ENCODE measurements around the gene SLCO4A1. TPM values are rescaled to one million over a fixed set of nuclear protein-coding genes. Genes with fewer than 3 reads are reported as not detected.

Gene SLCO4A1
- total RNA-seq, 2 donors from 2014 or later, result 26.1 to 34.6 TPM

DNA sequence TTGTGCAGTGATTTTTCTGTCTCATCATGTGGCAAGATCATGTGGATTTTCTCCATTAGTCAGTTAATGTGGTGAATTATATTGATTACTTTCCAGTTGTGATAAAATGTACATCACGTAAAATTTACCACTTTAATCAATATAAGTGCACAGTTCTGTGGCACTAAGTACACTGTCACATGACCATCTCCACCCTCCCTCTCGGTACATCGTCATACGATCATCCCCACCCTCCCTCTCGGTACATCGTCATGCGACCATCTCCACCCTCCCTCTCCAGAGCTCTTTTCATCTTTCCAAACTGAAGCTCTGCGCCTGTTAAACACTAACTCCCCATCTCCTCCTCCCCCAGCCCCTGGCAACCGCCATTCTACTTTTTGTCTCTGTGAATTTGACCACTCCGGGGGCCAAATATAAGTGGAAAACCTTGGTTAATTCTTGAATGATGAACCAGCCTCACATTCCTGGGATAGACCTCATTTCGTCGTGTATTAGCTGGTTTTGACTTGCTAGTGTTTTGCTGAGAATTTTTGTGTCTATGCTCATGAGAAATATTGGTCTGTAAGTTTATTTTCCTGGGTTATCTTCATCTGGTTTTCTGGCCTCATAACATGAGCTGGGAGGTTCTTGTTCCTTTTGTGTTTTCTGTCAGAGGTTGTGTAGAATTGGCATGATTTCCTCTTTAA is 77.1 kb downstream of the SLCO4A1 start:
- H3K27me3 Mint-ChIP-seq (ENCODE audit: low read depth), result peaks cover 22% of the 10 kb centered on the region

More for the DNA sequence above, 77.1 kb downstream of the SLCO4A1 start:
- no peak overlapping the region for H3K4me3 Mint-ChIP-seq
- H3K4me1 Mint-ChIP-seq (ENCODE audit: low read depth), result peaks cover 25% of the 10 kb centered on the region
- DNase-seq (no peak), ATAC-seq (replicated peaks in 1 of 2) (no peak)
- no peak overlapping the region for H3K27ac Mint-ChIP-seq
- peaks cover 9 to 14% of the 10 kb centered on the region in 2 donors for H3K9me3 Mint-ChIP-seq
- H3K36me3 Mint-ChIP-seq (ENCODE audit: insufficient read depth in 2 of 2), result peaks cover 10 to 22% of the 10 kb centered on the region in 2 donors

Other genes with a start within 250 kb of the SLCO4A1 start
- gene CABLES2, start 235.2 kb upstream of the SLCO4A1 start, total RNA-seq, result 1 to 10 TPM; 7.1 to 8.3 TPM
- gene RBBP8NL, start 215.0 kb upstream of the SLCO4A1 start, total RNA-seq, result not detected
- gene GATA5, start 166.5 kb upstream of the SLCO4A1 start, total RNA-seq, result not detected
- not detected for gene NTSR1, start 66.3 kb downstream of the SLCO4A1 start, total RNA-seq
- 10 to 100 TPM; 14.1 to 14.7 TPM for gene MRGBP, start 154.0 kb downstream of the SLCO4A1 start, total RNA-seq
- gene OGFR, start 162.3 kb downstream of the SLCO4A1 start, total RNA-seq, result 10 to 100 TPM; 42.9 to 44.9 TPM
- gene COL9A3, start 174.5 kb downstream of the SLCO4A1 start, total RNA-seq, result under 1 TPM; 0.31 to 0.46 TPM
- 1 to 10 TPM; 4.4 to 4.9 TPM for gene TCFL5, start 219.3 kb downstream of the SLCO4A1 start, total RNA-seq

All from activated T-cell treated with anti-CD3 and anti-CD28 coated beads, Interleukin-2, amount 50 U/mL, for 72 hours (primary cell).